HepG2 (cell line): ENCODE results near the gene NKX6-2. TPM values are rescaled to one million over a fixed set of nuclear protein-coding genes. Genes with fewer than 3 reads are reported as not detected.
A peak's percentile ranks its signal among the peaks of the same experiment; 100 is the strongest.

Experiments
- ATAC-seq: fragments of 200-7000 bp; cut with Tn5 transposase; 3 replicates; pipeline ENCODE4 v1.9.1; 2020; ENCODE audit warnings: mild to moderate bottlenecking, moderate library complexity
- BruUV-seq: library from RNA; stranded (reverse); fragments of 400-500 nt; replicated peaks from 2 replicates; lab custom pipeline; 2021; lab: Mats Ljungman, UMichigan
- CTCF ChIA-PET: fragments of 300-600 bp; formaldehyde crosslinking; extraction: SDS; loops from one replicate; lab custom pipeline; 2021; ENCODE audit warnings: low total read pairs, inconsistent platforms, low intra/inter-chr PET ratio; lab: Yijun Ruan, JAX
- POLR2A ChIA-PET: fragments of 350-600 bp; sonication (Branson Sonifier 250); formaldehyde crosslinking; loops from one replicate; lab custom pipeline; 2020; ENCODE audit warnings: antibody characterized with exemption, inconsistent platforms; lab: Yijun Ruan, JAX
- DNase-seq: peaks from one replicate; pipeline ENCODE4 v3.0.0-alpha.2; 2015; ENCODE audit warnings: low spot score
- FAIRE-seq: peaks from 3 replicates; lab custom pipeline; 2011; peaks lifted over from hg19 to GRCh38; lab: Jason Lieb, UNC
- H2AFZ ChIP-seq: one replicate; pipeline ENCODE4 v1.6.1; 2011; ENCODE audit warnings: low read length, inconsistent platforms
- H3K27ac ChIP-seq: fragments of 300-600 bp; 3 replicates; pipeline ENCODE4 v1.8.0; 2011; ENCODE audit warnings: mixed run types, mild to moderate bottlenecking, mixed read lengths, low read length, inconsistent platforms; ENCODE audit not compliant: insufficient read depth; ENCODE audit errors: extremely low read length
- H3K27me3 ChIP-seq, 2 experiments: fragments of 200-600 bp in 1 of 2; 2 replicates in 1 of 2; 3 replicates in 1 of 2; pipeline versions ENCODE4 v1.6.0 to v1.8.0; 2011; ENCODE audit warnings: low read length in 2 of 2, mild to moderate bottlenecking in 2 of 2, moderate library complexity in 2 of 2, inconsistent platforms in 1 of 2; ENCODE audit not compliant: insufficient read depth in 2 of 2, control insufficient read depth in 1 of 2
- H3K36me3 ChIP-seq, 2 experiments: fragments of 200-600 bp in 1 of 2; replicated peaks in 1 of 2; 2 replicates in 1 of 2; 3 replicates in 1 of 2; pipeline versions ENCODE4 v1.5.1 to v1.8.0; 2011; ENCODE audit warnings: low read length in 2 of 2, inconsistent platforms in 1 of 2; ENCODE audit not compliant: insufficient read depth in 2 of 2, control insufficient read depth in 1 of 2
- H3K4me1 ChIP-seq: 2 replicates; pipeline ENCODE4 v1.5.1; 2012; ENCODE audit warnings: low read length, inconsistent platforms; ENCODE audit not compliant: insufficient read depth
- H3K4me2 ChIP-seq: 2 replicates; pipeline ENCODE4 v1.6.0; 2011; ENCODE audit warnings: low read depth, low read length, inconsistent platforms
- H3K4me3 ChIP-seq, 3 experiments: fragments of 200-600 bp in 1 of 3; sonication (generic), shearing (Covaris generic) in 1 of 3; replicated peaks in 1 of 3; 2 replicates each; pipeline ENCODE4 v1.5.1; 2011 to 2016; ENCODE audit warnings: low read length in 3 of 3, inconsistent platforms in 2 of 3, low read depth in 2 of 3, mild to moderate bottlenecking in 2 of 3, control low read depth in 1 of 3, mixed read lengths in 1 of 3; ENCODE audit not compliant: insufficient read depth in 1 of 3
- H3K79me2 ChIP-seq: one replicate; pipeline ENCODE4 v1.6.1; 2011; ENCODE audit warnings: low read length, inconsistent platforms; ENCODE audit not compliant: insufficient read depth
- H3K9ac ChIP-seq: 2 replicates; pipeline ENCODE4 v1.6.0; 2011; ENCODE audit warnings: mild to moderate bottlenecking, low read depth, low read length, inconsistent platforms; ENCODE audit not compliant: insufficient read depth
- H3K9me3 ChIP-seq: 2 replicates; pipeline ENCODE4 v1.5.1; 2012; ENCODE audit warnings: mild to moderate bottlenecking, low read length
- H4K20me1 ChIP-seq: 2 replicates; pipeline ENCODE4 v1.6.0; 2011; ENCODE audit warnings: inconsistent platforms, mild to moderate bottlenecking, low read length, moderate library complexity; ENCODE audit not compliant: insufficient read depth
- ELF4 ChIP-seq: sonication (generic); formaldehyde crosslinking; IDR thresholded peaks from 2 replicates; pipeline ENCODE4 v1.5.0; 2020; ENCODE audit warnings: missing genetic modification reagents, mild to moderate bottlenecking, moderate library complexity, borderline replicate concordance
- KDM4B ChIP-seq: sonication (generic); formaldehyde crosslinking; IDR thresholded peaks from 2 replicates; pipeline ENCODE4 v1.4.0; 2020; ENCODE audit warnings: missing genetic modification reagents
- MNT ChIP-seq: fragments of 450-650 bp; IDR thresholded peaks from 2 replicates; pipeline ENCODE4 v1.6.1; 2016
- WGBS: methylation state at CpG from one replicate; pipeline ENCODE4 v1.1.6; 2017; ENCODE audit warnings: low lambda C conversion rate; 5-methylcytosine and 5-hydroxymethylcytosine counted together
- in situ Hi-C: cut with HindIII; loops from 2 replicates; pipeline ENCODE4 v1.10.0; 2017; ENCODE audit warnings: low pct_unique_long_range_greater_than_20kb; ENCODE audit not compliant: extremely low pct_ligation_motif_present
- intact Hi-C: fragments of 100-400 bp; cut with micrococcal nuclease; formaldehyde crosslinking; loops from one replicate; pipeline ENCODE4 v1.10.0; 2022; ENCODE audit not compliant: unreplicated experiment
- polyA plus RNA-seq, 8 experiments: library from polyadenylated mRNA; depleted of rRNA in 3 of 8; stranded (reverse) in 7 of 8; unstranded in 1 of 8; fragments of >200 nt; fragmentation: Illumina TruSeq in 4 of 8; extraction: Trizol in 4 of 8; gene quantifications; 2 replicates each; pipeline versions ENCODE4 v1.2.1 to v1.2.3, GENCODE V29; 2011 to 2016; ENCODE audit warnings: low read depth in 4 of 8, missing spikeins in 1 of 8, mixed read lengths in 1 of 8; ENCODE audit not compliant: insufficient read depth in 1 of 8
- total RNA-seq, 5 experiments: library from RNA; depleted of rRNA; stranded (reverse); fragments of >200 nt; fragmentation: Illumina TruSeq; extraction: Trizol; gene quantifications; 2 replicates each; pipeline ENCODE4 v1.2.3, GENCODE V29; 2016; ENCODE audit warnings: low read depth in 1 of 5

The NKX6-2 gene
- total and polyA plus RNA-seq, 2 of the 13 experiments (the other 11 are each of a cell fraction or from before 2014, with no cell fraction given) = not detected

GRCh38 chr10:132810807-132811700 is 25.1 kb upstream of the NKX6-2 start:
- H3K27ac ChIP-seq = no peak overlapping the region
- H3K4me2 ChIP-seq = no peak overlapping the region
- H3K4me3 ChIP-seq = no peak overlapping the region
- H3K9ac ChIP-seq = no peak overlapping the region
- in situ Hi-C loops (no loop called here), intact Hi-C loops (no loop called here)
- no peaks in the 10 kb centered on the region for H3K36me3 ChIP-seq
- H2AFZ ChIP-seq = no peak overlapping the region
- no peaks in the 10 kb centered on the region for H3K9me3 ChIP-seq
- H3K79me2 ChIP-seq = no peaks in the 10 kb centered on the region
- BruUV-seq = no TSS peak
- H3K4me1 ChIP-seq = no peaks in the 10 kb centered on the region
- FAIRE-seq = no peak
- H4K20me1 ChIP-seq = no peaks in the 10 kb centered on the region
- H3K27me3 ChIP-seq = peaks cover 8 to 58% of the 10 kb centered on the region in 2 experiments; a peak in 4 of 5 replicates
- DNase-seq = no peak
- ATAC-seq = no peak
- ChIA-PET CTCF (no interaction called here), POLR2A (no interaction called here)
- TF ChIP-seq KDM4B (CRISPR knock-in tag) = no peak
- 7% methylated on average over 11 of the region's 33 CpGs for WGBS

GRCh38 chr10:132810141-132810806 is 24.3 kb upstream of the NKX6-2 start:
- Histone ChIP-seq H3K27ac (no peak overlapping the region), H3K79me2 (no peaks in the 10 kb centered on the region), H3K4me2 (no peak overlapping the region), H3K9ac (no peak overlapping the region), H3K36me3 (no peaks in the 10 kb centered on the region), H3K9me3 (no peaks in the 10 kb centered on the region), H3K27me3 (peaks cover 8 to 56% of the 10 kb centered on the region in 2 experiments; a peak in 4 of 5 replicates), H3K4me3 (no peak overlapping the region), H3K4me1 (no peaks in the 10 kb centered on the region), H2AFZ (no peak overlapping the region), H4K20me1 (no peaks in the 10 kb centered on the region)
- TF ChIP-seq MNT (0 out of 2 replicates have a peak, but pooled peaks have one; percentile 6), ELF4 (CRISPR knock-in tag) (no peak)
- ChIA-PET POLR2A (no interaction called here), CTCF (no interaction called here)
- no peak for ATAC-seq
- FAIRE-seq = no peak
- in situ Hi-C loops = no loop called here
- intact Hi-C loops = no loop called here
- DNase-seq = no peak
- BruUV-seq = no TSS peak
- 36% methylated on average over 10 of the region's 39 CpGs for WGBS
